Left kidney (tissue), 8 donors: ENCODE results near the gene TK2. TPM values are rescaled to one million over a fixed set of nuclear protein-coding genes. Genes with fewer than 3 reads are reported as not detected.
"Not testable (repeated sequence)": the region's sequence is repeated elsewhere in the genome, so short reads cannot be mapped to it uniquely, and the experiment has no call there.

Experiments used
- DNase-seq: peaks from one replicate; pipeline ENCODE4 v3.0.0-alpha.2; 2013
- long read RNA-seq, 8 donors: transcript quantifications; one replicate each; lab custom pipeline, GENCODE V29; 2026
- polyA plus RNA-seq: library from polyadenylated mRNA; unstranded; fragments of 120-200 nt; gene quantifications from one replicate; pipeline ENCODE4 v1.2.1, GENCODE V29; 2013; ENCODE audit not compliant: insufficient read length

TK2 gene
- 41.8 TPM for polyA plus RNA-seq
- long read RNA-seq, donor 1, transcript TK2-206 (9 exons, 2,687 nt): major isoform, 6 of 8 reads
- long read RNA-seq, donor 1, partial matches to known transcripts: 0 of 8 reads
- long read RNA-seq, donor 1, other reads (novel, unspliced or antisense): 0 of 8 reads
- long read RNA-seq, donor 2, full-length matches to known transcripts: 6 of 6 reads
- long read RNA-seq, donor 2, partial matches to known transcripts: 0 of 6 reads
- long read RNA-seq, donor 2, other reads (novel, unspliced or antisense): 0 of 6 reads
- long read RNA-seq, donor 3, full-length matches to known transcripts: 6 of 6 reads
- long read RNA-seq, donor 3, partial matches to known transcripts: 0 of 6 reads
- long read RNA-seq, donor 3, other reads (novel, unspliced or antisense): 0 of 6 reads
- long read RNA-seq, donor 4, partial matches to known transcripts: 0 of 1 reads
- long read RNA-seq, donor 4, other reads (novel, unspliced or antisense): 0 of 1 reads
- long read RNA-seq, donor 5, full-length matches to known transcripts: 8 of 8 reads
- long read RNA-seq, donor 5, partial matches to known transcripts: 0 of 8 reads
- long read RNA-seq, donor 5, other reads (novel, unspliced or antisense): 0 of 8 reads
- long read RNA-seq, donor 6, full-length matches to known transcripts: 4 of 4 reads
- long read RNA-seq, donor 6, partial matches to known transcripts: 0 of 4 reads
- long read RNA-seq, donor 6, other reads (novel, unspliced or antisense): 0 of 4 reads
- long read RNA-seq, donor 7, full-length matches to known transcripts: 15 of 15 reads
- long read RNA-seq, donor 7, partial matches to known transcripts: 0 of 15 reads
- long read RNA-seq, donor 7, other reads (novel, unspliced or antisense): 0 of 15 reads
- long read RNA-seq, donor 8, full-length matches to known transcripts: 3 of 36 reads
- long read RNA-seq, donor 8, partial matches to known transcripts: 0 of 36 reads
- long read RNA-seq, donor 8, other reads (novel, unspliced or antisense): 33 of 36 reads

DNA sequence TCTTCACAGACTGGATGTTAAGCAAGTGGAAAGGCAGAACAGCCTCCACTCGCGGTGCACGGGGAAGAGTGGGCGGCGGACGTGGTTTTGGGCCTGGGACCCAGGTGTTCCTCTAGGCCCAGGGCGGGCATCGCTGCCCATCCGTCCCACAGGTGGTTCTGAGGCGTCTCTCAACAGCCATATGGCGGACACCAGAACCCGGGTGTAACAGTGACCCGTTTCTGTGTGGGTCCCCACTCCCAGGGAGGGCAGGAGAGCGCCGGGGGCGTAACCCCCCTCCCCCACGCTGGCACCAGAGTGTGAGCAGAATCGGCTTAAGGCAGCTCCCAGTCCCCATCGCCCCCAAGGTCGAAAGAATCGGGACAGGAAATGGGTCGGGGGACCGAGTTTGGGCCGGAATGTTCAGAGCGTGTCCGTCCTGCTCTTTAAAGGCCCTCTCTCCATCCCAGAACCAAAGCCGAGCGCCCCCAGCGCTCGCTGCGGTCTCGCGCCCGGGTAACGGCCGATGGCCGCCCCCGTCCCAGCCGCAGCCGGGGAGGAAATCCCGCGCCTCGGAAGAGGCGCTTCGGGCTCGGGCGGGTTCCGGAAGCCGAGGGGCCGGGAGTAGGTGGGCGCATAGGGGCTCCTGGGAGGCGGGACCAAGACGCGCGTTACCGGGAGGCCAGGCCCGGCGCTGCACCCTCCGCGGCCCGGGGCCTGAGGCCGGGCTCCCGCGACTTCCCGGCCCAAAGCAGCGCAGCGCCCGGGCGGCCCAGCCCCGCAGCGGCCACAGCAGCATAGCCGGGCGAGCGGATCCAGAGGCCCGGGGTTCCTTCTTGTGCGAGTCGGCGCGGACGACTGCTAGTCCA is at the start of gene TK2:
Gene TK2 (minus strand): TSS at position 839 of the 848 bp plus-strand sequence. CDS start 61 bp downstream, at position 778.
- DNase-seq: peak; percentile 80

DNA sequence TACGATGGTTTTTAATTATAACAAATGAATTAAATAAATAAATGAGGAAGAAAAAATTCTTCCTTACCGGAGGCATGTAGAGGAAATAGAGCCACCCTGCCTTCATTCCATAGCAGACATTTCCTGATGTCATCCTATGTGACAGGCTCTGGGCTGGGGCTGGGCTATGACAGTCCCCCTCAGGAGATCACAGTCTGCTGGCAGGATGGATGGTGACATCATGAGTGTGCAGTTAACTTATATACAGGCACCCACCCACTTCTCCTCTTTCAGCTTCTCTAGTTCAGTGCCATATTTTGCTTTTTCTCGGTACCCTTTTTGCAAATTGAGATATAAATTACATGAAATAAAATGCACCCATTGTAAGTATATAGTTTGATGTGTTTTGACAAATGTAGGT is 48.2 kb upstream of the TK2 start:
- DNase-seq: no peak

DNA sequence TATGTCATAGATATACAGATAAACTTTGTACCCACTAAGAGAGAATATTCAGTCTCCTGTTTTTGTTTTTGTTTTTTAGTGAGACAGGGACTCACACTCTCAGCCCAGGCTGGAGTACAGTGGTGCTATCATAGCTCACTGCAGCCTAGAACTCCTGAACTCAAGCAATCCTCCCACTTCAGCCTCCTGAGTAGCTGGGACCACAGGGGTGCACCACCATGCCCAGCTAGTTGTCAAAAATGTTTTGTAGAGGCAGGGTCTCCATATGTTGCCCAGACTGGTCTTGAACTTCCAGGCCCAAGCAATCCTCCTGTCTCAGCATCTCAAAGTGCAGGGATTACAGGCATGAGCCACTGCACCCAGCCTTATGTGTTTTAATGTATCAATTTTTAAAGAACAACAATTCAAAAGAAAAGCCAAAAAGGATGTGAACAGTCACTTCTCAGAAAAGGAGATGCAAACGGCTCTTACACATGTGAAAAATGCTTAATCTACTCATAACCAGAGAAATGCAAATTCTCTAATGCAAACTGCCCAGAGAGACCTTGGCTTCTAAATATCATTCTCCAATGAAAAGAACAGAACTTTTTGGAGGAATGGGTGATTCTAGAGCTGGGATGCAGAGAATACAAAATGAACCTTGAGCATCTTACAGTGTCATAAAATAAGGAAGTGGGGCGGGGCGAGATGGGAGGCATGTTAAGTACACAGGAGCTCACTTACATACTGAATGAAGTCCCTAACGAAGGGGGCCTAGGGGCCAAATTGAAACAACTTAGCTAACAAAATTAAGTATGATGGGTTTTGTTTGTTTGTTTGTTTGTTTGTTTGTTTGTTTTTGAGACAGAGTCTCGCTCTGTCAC is 47.3 kb upstream of the TK2 start:
- DNase-seq: no peak

DNA sequence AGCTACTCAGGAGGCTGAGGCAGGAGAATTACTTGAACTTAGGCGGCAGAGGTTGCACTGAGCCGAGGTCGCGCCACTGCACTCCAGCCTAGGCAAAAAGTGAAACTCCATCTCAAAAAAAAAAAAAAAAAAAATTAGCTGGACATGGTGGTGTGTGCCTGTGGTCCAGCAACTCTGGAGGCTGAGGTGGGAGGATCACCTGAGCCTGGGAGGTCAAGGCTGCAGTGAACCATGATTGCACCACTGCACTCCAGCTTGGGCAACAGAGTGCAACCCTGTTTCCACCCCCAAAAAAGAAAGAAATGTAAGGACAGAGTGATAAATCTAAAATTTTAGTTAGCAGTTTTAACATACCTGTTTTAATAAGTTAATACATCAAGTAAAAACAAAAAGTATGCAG is 46.6 kb upstream of the TK2 start:
- not testable (repeated sequence) for DNase-seq

DNA sequence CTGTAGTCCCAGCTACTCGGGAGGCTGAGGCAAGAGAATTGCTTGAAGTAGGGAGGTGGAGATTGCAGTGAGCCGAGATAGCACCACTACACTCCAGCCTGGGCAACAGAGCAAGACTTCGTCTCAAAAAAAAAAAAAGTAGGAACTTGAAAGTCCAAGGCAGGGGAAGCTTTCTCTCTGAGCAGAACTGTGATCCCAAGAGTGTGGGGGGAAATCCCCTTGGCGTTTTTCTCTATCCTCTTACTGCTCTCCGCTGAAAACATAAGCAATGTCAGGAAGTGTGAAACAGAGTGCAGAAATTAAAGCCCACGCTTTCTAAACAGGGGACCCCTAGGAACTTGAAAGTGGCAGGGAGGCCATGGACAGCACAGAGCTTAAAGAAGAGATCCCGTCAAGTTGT is 44.8 kb upstream of the TK2 start:
- no peak for DNase-seq

DNA sequence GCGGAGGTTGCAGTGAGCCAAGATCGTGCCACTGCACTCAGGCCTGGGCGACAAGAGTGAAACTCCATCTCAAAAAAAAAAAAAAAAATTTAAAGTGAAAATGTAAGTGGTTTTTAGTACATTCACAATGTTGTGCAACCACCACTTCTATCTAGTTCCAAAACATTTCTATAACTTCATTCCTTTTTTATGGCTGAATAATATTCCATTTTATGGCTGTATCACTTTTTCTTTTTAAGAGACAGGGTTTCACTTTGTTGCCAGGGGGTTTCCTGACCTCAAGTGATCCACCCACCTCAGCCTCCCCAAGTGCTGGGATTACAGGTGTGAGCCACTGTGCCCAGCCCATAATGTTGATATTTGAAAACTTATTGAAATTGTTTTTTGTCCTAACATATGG is 42.9 kb upstream of the TK2 start:
- no peak for DNase-seq

DNA sequence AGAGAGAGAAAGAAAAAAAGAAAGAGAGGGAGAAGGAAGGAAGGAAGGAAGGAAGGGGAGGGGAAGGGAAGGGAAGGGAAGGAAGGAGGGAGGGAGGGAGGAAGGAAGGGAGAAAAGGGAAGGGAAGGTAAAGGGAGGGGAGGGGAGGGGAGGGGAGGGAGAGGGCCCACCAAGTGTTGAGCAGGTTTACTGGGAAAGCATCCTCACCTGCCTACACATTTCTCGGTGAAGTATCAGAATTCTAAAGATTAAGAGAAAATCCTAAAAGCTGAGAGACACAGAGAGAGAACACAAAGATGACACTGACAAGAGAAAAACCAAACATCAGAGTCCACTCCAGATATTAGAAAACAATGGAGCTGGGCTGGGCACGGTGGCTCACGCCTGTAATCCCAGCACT is 42.3 kb upstream of the TK2 start:
- DNase-seq: no peak

DNA sequence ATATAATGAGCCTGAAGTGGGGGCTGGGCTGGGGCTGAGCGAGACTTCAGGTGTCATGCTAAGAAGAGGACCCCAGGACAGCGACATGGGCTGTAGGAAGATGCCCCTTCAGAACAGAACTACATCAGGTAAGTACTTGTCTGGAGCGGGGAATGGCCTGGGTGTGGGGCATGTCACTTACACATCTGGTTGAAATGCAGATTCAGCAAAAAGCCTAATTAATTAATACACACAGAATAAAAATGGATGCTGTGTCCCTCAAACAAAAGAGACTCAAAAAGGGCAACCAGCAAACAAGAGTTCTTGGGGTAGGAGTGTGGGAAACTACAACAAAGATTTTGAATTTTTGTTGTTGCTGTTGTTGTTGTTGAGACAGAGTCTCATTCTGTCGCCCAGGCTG is 41.1 kb upstream of the TK2 start:
- no peak for DNase-seq

DNA sequence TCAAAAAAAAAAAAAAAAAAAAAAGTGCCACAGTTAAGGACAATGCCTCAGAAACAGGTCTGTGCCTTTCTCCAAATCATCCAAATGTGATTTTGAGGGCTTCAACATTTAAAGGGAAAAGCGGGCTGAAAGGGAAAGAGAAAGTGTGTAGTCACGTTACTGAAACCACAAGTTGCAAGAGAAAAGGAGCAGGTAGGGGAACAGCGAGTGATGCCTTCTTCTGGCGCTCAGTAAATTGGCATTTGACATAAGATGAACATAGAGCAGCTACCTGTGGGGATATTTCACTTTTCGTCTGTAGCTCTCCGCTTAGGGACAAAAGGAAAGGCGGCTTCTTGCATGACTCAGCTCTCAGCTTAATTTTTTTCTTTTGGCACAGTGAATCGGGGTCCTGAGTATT is 40.4 kb upstream of the TK2 start:
- DNase-seq: no peak

DNA sequence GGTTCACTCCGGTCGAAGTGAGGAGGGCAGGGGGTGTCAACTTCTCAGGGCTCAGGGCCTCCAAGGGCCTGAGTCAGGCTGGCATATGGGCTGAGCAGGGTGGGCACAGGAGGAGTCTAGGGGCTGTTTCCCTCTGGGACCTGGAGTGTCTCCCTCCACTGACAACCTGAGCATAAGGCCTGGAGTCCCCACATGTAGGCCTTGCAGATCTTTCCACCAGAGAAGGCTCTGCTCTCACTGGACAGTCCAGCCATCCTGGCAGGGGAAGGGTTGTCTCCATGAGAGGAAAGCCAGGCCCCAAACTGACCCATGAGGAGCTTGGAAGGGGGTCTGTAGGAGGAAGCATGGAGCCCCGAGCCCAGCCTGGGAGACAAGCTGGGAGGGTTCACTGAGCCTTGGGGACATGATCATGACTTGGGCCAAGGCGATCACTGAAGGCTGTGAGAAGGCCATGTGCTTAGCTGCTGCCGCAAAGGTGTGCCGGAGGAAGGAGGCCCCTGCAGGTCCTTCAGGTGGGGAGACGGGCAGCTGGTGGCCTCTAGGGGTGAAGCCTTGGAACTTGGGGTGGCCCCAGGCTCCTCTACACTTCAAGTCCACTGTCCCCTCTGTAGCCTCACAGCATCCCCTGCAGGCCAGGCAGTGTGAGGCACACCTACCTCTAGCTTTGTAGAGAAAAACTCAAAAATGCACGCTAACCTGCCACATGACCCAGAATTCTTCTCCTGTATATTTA is 39.2 kb upstream of the TK2 start:
- DNase-seq: no peak

DNA sequence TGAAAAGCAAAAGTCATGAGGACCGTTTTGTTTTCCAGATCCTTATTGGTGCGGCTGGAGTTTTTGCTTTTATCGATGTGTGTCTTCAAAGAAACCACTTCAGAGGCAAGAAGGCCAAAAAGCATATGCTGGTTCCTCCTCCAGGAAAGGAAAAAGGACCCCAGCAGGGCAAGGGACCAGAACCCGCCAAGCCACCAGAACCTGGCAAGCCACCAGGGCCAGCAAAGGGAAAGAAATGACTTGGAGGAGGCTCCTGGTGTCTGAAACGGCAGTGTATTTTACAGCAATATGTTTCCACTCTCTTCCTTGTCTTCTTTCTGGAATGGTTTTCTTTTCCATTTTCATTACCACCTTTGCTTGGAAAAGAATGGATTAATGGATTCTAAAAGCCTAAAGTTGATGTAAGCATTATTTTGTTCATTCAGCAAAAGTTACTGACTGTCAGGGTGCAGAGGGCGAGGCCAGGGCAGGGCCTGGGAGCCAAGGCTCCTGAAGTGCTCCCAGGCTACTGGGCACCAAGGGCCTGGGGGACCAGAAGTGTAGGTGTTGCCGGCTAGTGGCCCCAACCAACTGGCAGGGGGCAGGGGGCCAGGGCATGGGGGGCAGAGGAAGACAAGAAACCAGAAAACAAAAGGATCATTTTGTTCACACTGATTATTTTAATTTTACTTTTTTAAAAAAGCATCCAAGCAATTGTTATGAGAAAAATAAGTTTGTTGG is 38.1 kb upstream of the TK2 start:
- DNase-seq: no peak

DNA sequence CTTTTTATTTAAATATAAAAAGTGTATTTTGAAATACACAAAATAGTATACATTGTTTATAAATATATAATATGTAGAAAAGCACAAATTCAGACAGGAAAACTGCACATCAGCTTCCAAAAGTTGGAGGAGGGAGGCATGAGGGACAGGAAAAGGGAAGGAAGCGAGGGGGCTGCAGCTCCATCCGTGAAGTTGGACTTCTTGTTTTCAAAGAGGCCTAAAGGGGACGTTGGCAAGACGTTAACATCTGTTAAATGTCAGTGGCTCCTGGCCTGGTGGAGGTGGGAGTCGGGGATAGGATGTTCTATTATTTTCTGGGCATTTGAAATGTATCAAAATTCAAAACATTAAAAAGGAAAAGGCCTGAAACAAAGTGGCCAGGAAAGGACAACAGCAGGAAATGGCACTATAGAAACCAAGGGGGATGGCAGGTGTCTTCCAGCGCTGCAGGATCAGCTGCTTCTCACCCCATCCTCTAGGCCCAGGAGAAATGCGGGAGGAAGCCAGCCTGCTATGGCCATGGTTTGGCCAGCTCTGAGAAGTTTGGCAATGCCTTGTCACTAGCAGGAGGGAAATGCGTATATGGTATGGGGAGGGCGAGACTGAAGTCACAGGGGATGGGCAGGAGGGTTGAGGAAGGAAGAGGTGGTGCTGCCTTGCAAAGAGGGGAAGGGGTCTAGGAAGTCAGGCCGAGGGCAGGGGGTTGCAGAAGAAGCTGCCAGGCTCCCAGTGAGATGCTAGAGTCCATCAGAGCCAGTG is 35.7 kb upstream of the TK2 start:
- DNase-seq: no peak

DNA sequence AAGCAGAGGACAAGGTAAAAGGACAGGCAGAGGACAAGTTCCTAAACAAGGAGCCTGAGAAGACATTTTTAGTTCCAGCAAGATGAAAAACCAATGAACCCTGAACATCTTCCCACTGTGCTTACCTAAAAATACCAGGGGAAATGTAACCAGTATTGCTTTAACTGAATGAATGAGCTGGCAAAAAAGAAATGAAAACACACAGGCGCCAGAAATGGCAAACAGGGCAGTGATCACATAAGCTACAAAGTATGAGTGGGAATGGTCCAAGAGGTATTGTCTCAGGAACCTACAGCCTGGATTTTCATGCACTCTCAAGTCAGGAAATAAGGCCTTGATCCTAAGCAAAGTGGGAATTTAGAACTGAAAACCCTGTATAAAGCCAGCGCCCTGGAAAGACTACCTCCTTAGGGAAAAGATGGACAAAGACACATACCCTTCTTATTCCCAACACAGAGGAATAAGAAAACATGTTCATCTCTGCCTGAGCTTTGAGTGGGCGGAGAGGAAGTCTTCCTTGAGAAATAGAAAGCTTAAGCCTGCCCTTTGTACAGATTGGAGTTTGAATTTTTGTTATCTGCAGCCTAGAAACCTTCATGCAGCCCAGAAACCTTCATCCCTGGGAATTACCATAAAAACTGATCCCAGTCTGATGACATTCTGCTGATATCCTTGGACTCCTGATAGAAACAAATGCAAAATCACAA is 31.5 kb upstream of the TK2 start:
- no peak for DNase-seq

DNA sequence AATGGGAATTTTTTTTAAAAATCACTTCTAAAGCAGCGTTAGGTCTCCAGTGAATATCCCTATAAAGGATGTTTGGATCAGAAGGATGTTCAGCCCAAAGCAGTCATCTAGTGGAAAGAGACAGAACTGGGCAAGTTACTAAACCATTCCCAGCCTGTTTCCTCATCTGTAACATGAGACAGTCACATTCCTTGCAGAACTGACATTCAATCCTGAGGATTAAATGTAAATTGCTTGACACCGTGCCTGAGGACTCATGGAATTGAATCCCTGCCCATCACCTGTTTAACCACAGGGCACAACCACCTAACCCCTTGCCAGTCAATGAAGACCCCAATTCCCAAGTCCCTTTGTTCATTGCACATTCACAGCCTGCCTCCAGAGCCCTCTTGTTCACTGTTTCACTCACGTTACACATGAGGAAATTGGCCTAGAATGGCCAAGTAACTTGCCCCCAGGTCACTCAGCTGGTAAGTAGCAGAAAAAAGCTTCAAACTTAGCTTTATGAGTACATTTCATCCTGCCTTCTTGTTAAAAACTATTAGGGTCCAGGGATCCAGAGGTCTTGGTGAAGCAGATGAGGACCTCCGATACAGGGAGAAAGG is 30.8 kb upstream of the TK2 start:
- DNase-seq: peak; percentile 18

DNA sequence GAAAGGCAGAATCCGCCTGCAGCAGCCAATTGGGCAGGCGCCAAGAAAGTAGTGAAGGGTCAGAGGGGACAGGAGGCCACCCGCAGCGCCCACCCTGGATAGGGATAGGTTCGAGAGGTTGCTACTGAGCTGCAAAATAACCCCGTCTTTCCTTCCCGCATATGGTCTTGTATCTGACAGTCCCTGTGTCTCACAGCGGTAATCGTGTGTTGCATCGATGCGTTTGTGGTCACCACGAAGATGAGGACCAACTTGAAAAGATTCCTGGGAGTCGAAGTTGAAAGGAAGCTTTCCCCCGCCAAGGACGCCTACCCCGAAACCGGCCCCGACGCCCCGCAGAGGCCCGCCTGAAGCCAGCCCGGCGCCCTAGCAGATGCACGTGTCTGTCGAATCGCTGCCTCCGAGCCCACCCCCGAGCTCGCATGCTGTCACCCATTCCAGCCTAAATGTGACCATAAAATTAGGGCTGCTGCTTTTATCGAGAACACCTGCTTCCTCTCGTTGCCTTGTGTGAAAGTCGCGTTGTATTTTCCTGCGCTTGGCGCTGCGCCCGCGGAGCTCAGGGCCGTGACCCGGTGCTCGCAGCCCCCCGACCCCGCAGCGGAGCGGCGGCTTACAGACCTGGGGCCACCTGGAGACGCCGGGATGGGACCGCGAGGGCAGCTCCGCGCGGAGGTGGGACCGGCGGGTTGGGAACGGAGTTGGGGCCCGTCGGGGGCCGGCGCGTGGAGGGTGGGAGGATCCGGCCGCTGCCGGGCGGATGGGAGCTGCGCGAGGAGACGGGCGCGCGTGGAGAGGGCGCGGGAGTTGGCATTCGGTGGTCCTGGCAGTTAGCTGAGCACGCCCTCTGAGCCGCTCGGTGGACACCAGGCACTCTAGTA is 29.0 kb upstream of the TK2 start, which contains the start of gene CMTM2:
Gene CMTM2 (plus strand): TSS at position 813 of the 881 bp plus-strand sequence. CDS start 145 bp downstream, outside the sequence.
- peak; percentile 30 for DNase-seq

DNA sequence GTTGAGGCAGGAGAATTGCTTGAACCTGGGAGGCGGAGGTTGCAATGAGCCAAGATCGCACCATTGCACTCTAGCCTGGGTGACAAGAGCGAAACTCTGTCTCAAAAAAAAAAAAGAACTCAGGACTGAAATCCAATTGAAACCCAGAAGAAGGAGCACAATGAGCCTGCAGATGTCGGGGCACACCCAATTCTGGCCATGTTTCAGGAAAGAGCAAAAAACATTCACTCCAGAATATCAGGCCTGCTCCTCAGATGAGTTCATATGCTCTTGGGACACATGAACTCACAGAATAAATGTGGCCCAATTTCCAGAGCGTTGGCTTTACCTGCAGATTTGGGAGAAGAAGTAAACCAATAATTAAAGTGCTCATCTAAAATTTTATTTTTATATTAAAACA is 26.4 kb upstream of the TK2 start:
- DNase-seq: no peak
